DND-41 (cell line): ENCODE data around the gene SPDEF.

Source experiments
- ATAC-seq: fragments of 200-7000 bp; cut with Tn5 transposase; 3 replicates; pipeline ENCODE4 v1.9.1; 2021; ENCODE audit warnings: low read depth; ENCODE audit not compliant: insufficient read depth
- DNase-seq: peaks from one replicate; pipeline ENCODE4 v3.0.0-alpha.2; 2020
- H2AFZ ChIP-seq: 2 replicates; pipeline ENCODE4 v1.6.0; 2012; ENCODE audit warnings: low read depth, low read length
- H3K27ac ChIP-seq: 2 replicates; pipeline ENCODE4 v1.5.1; 2012; ENCODE audit warnings: low read length, inconsistent platforms
- H3K27me3 ChIP-seq: fragments of 200-600 bp; sonication (generic); 2 replicates; pipeline ENCODE4 v1.6.0; 2012; ENCODE audit warnings: low read length, mild to moderate bottlenecking, inconsistent platforms; ENCODE audit not compliant: insufficient read depth, poor library complexity
- H3K36me3 ChIP-seq: 2 replicates; pipeline ENCODE4 v1.5.1; 2012; ENCODE audit warnings: low read length, inconsistent platforms; ENCODE audit not compliant: insufficient read depth
- H3K4me1 ChIP-seq: 2 replicates; pipeline ENCODE4 v1.5.1; 2012; ENCODE audit warnings: mild to moderate bottlenecking, low read length; ENCODE audit not compliant: insufficient read depth
- H3K4me2 ChIP-seq: 2 replicates; pipeline ENCODE4 v1.6.0; 2012; ENCODE audit warnings: mild to moderate bottlenecking, moderate library complexity, low read length, inconsistent platforms; ENCODE audit not compliant: insufficient read depth
- H3K4me3 ChIP-seq, 2 experiments: fragments of 200-600 bp in 1 of 2; shearing (Covaris generic) in 1 of 2; 2 replicates each; pipeline ENCODE4 v1.5.1; 2012 to 2016; ENCODE audit warnings: inconsistent platforms in 2 of 2, low read length in 2 of 2, mild to moderate bottlenecking in 2 of 2, low read depth in 1 of 2, moderate library complexity in 1 of 2
- H3K79me2 ChIP-seq: 2 replicates; pipeline ENCODE4 v1.6.0; 2012; ENCODE audit warnings: low read length, inconsistent platforms; ENCODE audit not compliant: insufficient read depth
- H3K9ac ChIP-seq: 2 replicates; pipeline ENCODE4 v1.6.0; 2012; ENCODE audit warnings: low read depth, mild to moderate bottlenecking, inconsistent platforms, low read length, moderate library complexity
- H3K9me3 ChIP-seq: 2 replicates; pipeline ENCODE4 v1.5.1; 2012; ENCODE audit warnings: low read length, moderate library complexity, mild to moderate bottlenecking, inconsistent platforms; ENCODE audit not compliant: insufficient read depth, severe bottlenecking
- H4K20me1 ChIP-seq: 2 replicates; pipeline ENCODE4 v1.6.0; 2012; ENCODE audit warnings: low read length; ENCODE audit not compliant: insufficient read depth
- CTCF ChIP-seq: IDR thresholded peaks from 2 replicates; pipeline ENCODE4 v1.5.1; 2012; ENCODE audit warnings: borderline replicate concordance, low read length, moderate library complexity, mild to moderate bottlenecking; ENCODE audit not compliant: poor library complexity, severe bottlenecking; ENCODE audit errors: extremely low read depth
- EZH2 ChIP-seq: IDR thresholded peaks from 3 replicates; pipeline ENCODE4 v1.6.1; 2012; ENCODE audit warnings: borderline replicate concordance, low read depth, mild to moderate bottlenecking, moderate library complexity, low read length, inconsistent platforms; ENCODE audit not compliant: severe bottlenecking

Gene SPDEF

DNA sequence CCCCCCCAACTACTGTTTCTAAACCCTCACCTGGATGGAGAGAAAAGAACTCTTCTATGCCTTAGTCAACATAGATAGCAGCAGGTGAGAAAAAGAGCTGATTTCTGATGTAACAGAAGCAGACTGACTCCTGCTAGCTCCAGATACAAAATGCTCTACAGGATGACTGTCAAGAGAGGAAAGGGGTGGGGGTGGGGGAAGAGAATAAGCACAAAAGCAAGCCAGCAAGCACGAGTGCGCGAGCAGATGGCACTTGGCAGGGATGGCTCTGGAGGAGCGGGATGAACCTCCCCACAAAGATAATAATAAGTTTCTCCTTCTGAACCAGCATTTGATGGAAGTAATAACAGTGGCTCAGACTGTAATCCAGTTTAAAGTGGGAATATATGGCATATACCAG is 45.6 kb upstream of the SPDEF start:
- H3K27ac ChIP-seq: no peak overlapping the region
- H3K4me2 ChIP-seq: no peak overlapping the region
- no peak overlapping the region for H3K4me3 ChIP-seq
- ATAC-seq (no peak), DNase-seq (no peak)
- TF ChIP-seq EZH2: no peak
- no peak for TF ChIP-seq CTCF
- H3K79me2 ChIP-seq: peaks cover 10% of the 10 kb centered on the region
- peaks cover 50% of the 10 kb centered on the region for H3K36me3 ChIP-seq
- no peak overlapping the region for H2AFZ ChIP-seq
- peaks cover 18% of the 10 kb centered on the region; the same call in 1 of the 2 replicates for H4K20me1 ChIP-seq
- no peaks in the 10 kb centered on the region for H3K27me3 ChIP-seq
- H3K4me1 ChIP-seq: no peaks in the 10 kb centered on the region
- no peaks in the 10 kb centered on the region for H3K9me3 ChIP-seq
- no peak overlapping the region for H3K9ac ChIP-seq

- peaks cover 13% of the 10 kb centered on the region for H3K79me2 ChIP-seq
- H3K27me3 ChIP-seq: no peaks in the 10 kb centered on the region
- H3K4me2 ChIP-seq: no peak overlapping the region
- DNase-seq (no peak), ATAC-seq (no peak)
- peaks cover 18% of the 10 kb centered on the region; the same call in 1 of the 2 replicates for H4K20me1 ChIP-seq
- H3K4me3 ChIP-seq: no peak overlapping the region
- no peaks in the 10 kb centered on the region for H3K4me1 ChIP-seq
- H3K27ac ChIP-seq: no peak overlapping the region
- no peaks in the 10 kb centered on the region for H3K9me3 ChIP-seq
- TF ChIP-seq EZH2: no peak
- TF ChIP-seq CTCF: no peak
- H2AFZ ChIP-seq: no peak overlapping the region
- peaks cover 42% of the 10 kb centered on the region for H3K36me3 ChIP-seq
- H3K9ac ChIP-seq: no peak overlapping the region
Measured at GRCh38 chr6:34600796-34601195, 44.7 kb upstream of the SPDEF start.

DNA sequence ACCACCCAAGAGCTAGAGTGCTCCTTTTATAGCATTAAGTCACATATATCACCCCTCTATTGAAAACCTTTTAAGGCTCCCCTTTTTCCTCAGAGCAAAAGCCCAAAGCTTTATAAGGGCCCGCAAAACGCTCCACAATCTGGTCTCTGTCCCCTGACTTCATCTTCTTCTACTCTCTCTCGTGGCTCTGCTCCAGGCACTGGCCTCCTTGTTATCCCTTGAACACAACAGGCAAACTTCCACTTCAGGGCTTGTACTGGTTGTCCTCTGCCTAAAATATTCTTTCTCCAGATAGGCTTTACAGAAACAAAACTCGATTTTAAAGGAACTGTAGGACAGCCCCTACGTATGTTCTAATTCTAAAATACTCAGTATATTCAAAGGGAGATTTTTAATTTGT is 44.0 kb upstream of the SPDEF start:
- Histone ChIP-seq H3K4me2 (no peak overlapping the region), H3K9ac (no peak overlapping the region), H2AFZ (no peak overlapping the region), H4K20me1 (peaks cover 18% of the 10 kb centered on the region; the same call in 1 of the 2 replicates), H3K4me1 (no peaks in the 10 kb centered on the region), H3K27ac (no peak overlapping the region), H3K27me3 (no peaks in the 10 kb centered on the region), H3K9me3 (no peaks in the 10 kb centered on the region), H3K36me3 (peaks cover 39% of the 10 kb centered on the region), H3K79me2 (peaks cover 13% of the 10 kb centered on the region), H3K4me3 (no peak overlapping the region)
- DNase-seq (no peak), ATAC-seq (no peak)
- TF ChIP-seq EZH2 (no peak), CTCF (no peak)

DNA sequence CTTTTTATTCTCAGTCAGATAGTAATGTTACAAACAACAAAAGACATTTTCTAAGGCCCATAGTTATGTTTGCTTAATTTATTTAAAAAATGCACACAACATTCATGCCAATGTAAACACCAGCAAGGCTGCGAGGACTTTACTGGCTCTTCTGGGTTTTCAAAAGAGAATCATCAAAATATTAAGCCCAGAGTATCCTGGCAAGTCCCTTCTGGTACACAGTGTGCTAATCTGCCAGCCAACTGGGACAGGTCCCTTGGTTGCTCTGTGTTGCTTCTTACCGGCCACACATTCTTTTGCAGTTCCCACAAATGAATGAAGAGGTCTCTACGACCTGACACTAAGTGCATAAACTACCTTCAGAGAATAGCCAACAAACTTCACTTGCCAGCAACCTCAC is 42.6 kb upstream of the SPDEF start:
- H4K20me1 ChIP-seq: peaks cover 24% of the 10 kb centered on the region; the same call in 1 of the 2 replicates
- H2AFZ ChIP-seq: no peak overlapping the region
- TF ChIP-seq CTCF (no peak), EZH2 (no peak)
- no peaks in the 10 kb centered on the region for H3K27me3 ChIP-seq
- no peak overlapping the region for H3K27ac ChIP-seq
- ATAC-seq: no peak
- no peak overlapping the region for H3K4me2 ChIP-seq
- no peak for DNase-seq
- H3K9me3 ChIP-seq: no peaks in the 10 kb centered on the region
- no peaks in the 10 kb centered on the region for H3K4me1 ChIP-seq
- H3K4me3 ChIP-seq: no peak overlapping the region
- peaks cover 30% of the 10 kb centered on the region for H3K36me3 ChIP-seq
- H3K79me2 ChIP-seq: peaks cover 19% of the 10 kb centered on the region
- H3K9ac ChIP-seq: no peak overlapping the region
